ENCODE measurements around the gene ETS1.
A peak's percentile ranks its signal among the peaks of the same experiment; 100 is the strongest.

Gene ETS1

GRCh38 chr11:128624269-128625175 lies 37.2 kb upstream of the ETS1 start:
- no peaks in the 10 kb centered on the region for H3K9me3 ChIP-seq (ENCODE audit: severe bottlenecking)
- no peaks in the 10 kb centered on the region for H3K4me1 ChIP-seq (ENCODE audit: insufficient read depth, poor library complexity, severe bottlenecking)
- H3K4me3 ChIP-seq (ENCODE audit: severe bottlenecking): no peak overlapping the region
- no peaks in the 10 kb centered on the region for H3K27me3 ChIP-seq (ENCODE audit: insufficient read depth, poor library complexity, severe bottlenecking)
- H3K36me3 ChIP-seq (ENCODE audit: low read depth): no peaks in the 10 kb centered on the region
- no peak overlapping the region for H3K27ac ChIP-seq (ENCODE audit: poor library complexity, severe bottlenecking)
- TF ChIP-seq CTCF (IDR thresholded peaks at IDR 0.05; ENCODE audit: poor library complexity, severe bottlenecking): no peak
- ATAC-seq (ENCODE audit: low read depth) (no peak), DNase-seq (ENCODE audit: low spot score) (no peak)

GRCh38 chr11:128623091-128623490 lies 35.7 kb upstream of the ETS1 start:
- Histone ChIP-seq H3K27me3 (ENCODE audit: insufficient read depth, poor library complexity, severe bottlenecking) (no peaks in the 10 kb centered on the region), H3K36me3 (ENCODE audit: low read depth) (no peaks in the 10 kb centered on the region), H3K27ac (ENCODE audit: poor library complexity, severe bottlenecking) (no peak overlapping the region), H3K4me1 (ENCODE audit: insufficient read depth, poor library complexity, severe bottlenecking) (no peaks in the 10 kb centered on the region), H3K9me3 (ENCODE audit: severe bottlenecking) (no peaks in the 10 kb centered on the region), H3K4me3 (ENCODE audit: severe bottlenecking) (no peak overlapping the region)
- no peak for TF ChIP-seq CTCF (IDR thresholded peaks at IDR 0.05; ENCODE audit: poor library complexity, severe bottlenecking)
- DNase-seq (ENCODE audit: low spot score): no peak
- no peak for ATAC-seq (ENCODE audit: low read depth)

- DNase-seq (ENCODE audit: low spot score) (no peak), ATAC-seq (ENCODE audit: low read depth) (peak; percentile 82)
- H3K36me3 ChIP-seq (ENCODE audit: low read depth): no peaks in the 10 kb centered on the region
- no peaks in the 10 kb centered on the region for H3K4me1 ChIP-seq (ENCODE audit: insufficient read depth, poor library complexity, severe bottlenecking)
- no peak for TF ChIP-seq CTCF (IDR thresholded peaks at IDR 0.05; ENCODE audit: poor library complexity, severe bottlenecking)
- H3K27ac ChIP-seq (ENCODE audit: poor library complexity, severe bottlenecking): no peak overlapping the region
- H3K27me3 ChIP-seq (ENCODE audit: insufficient read depth, poor library complexity, severe bottlenecking): no peaks in the 10 kb centered on the region
- no peak overlapping the region for H3K4me3 ChIP-seq (ENCODE audit: severe bottlenecking)
- H3K9me3 ChIP-seq (ENCODE audit: severe bottlenecking): no peaks in the 10 kb centered on the region
Measured at GRCh38 chr11:128621601-128622501, 34.5 kb upstream of the ETS1 start.

- Histone ChIP-seq H3K4me3 (ENCODE audit: severe bottlenecking) (no peak overlapping the region), H3K4me1 (ENCODE audit: insufficient read depth, poor library complexity, severe bottlenecking) (no peaks in the 10 kb centered on the region)
- DNase-seq (ENCODE audit: low spot score): no peak
Measured at GRCh38 chr11:128620309-128621100, 33.1 kb upstream of the ETS1 start.

More at GRCh38 chr11:128620309-128621100, 33.1 kb upstream of the ETS1 start:
- no peak overlapping the region for H3K27ac ChIP-seq (ENCODE audit: poor library complexity, severe bottlenecking)
- H3K27me3 ChIP-seq (ENCODE audit: insufficient read depth, poor library complexity, severe bottlenecking): no peaks in the 10 kb centered on the region
- TF ChIP-seq CTCF (IDR thresholded peaks at IDR 0.05; ENCODE audit: poor library complexity, severe bottlenecking): no peak
- no peak for ATAC-seq (ENCODE audit: low read depth)
- no peaks in the 10 kb centered on the region for H3K9me3 ChIP-seq (ENCODE audit: severe bottlenecking)
- no peaks in the 10 kb centered on the region for H3K36me3 ChIP-seq (ENCODE audit: low read depth)
